RWPE2 (cell line): Measurements from ENCODE around the gene MGAT2.
A peak's percentile ranks its signal among the peaks of the same experiment; 100 is the strongest.
"Not testable (repeated sequence)": the region's sequence is repeated elsewhere in the genome, so short reads cannot be mapped to it uniquely, and the experiment has no call there.

Source experiments
- ATAC-seq: fragments of 200-7000 bp; cut with Tn5 transposase; 3 replicates; pipeline ENCODE4 v1.9.1; 2021; ENCODE audit warnings: low read depth
- DNase-seq: peaks from one replicate; pipeline ENCODE4 v3.0.0-alpha.2; 2020; ENCODE audit warnings: low spot score
- H3K27ac ChIP-seq: fragments of 450-650 bp; 2 replicates; pipeline ENCODE4 v1.5.1; 2017; ENCODE audit warnings: mild to moderate bottlenecking; ENCODE audit not compliant: poor library complexity, severe bottlenecking
- H3K27me3 ChIP-seq: fragments of 250-450 bp; sonication (Bioruptor Pico); 2 replicates; pipeline ENCODE4 v1.5.1; 2021; ENCODE audit warnings: mild to moderate bottlenecking, moderate library complexity; ENCODE audit not compliant: insufficient read depth, poor library complexity, severe bottlenecking
- H3K36me3 ChIP-seq: fragments of 250-450 bp; sonication (Bioruptor Pico); 2 replicates; pipeline ENCODE4 v1.5.1; 2020; ENCODE audit warnings: low read depth, mild to moderate bottlenecking, moderate library complexity
- H3K4me1 ChIP-seq: fragments of 250-450 bp; sonication (Bioruptor Pico); 2 replicates; pipeline ENCODE4 v1.5.1; 2021; ENCODE audit warnings: mild to moderate bottlenecking, moderate library complexity; ENCODE audit not compliant: insufficient read depth, poor library complexity, severe bottlenecking
- H3K4me3 ChIP-seq: fragments of 250-450 bp; sonication (Bioruptor Pico); 2 replicates; pipeline ENCODE4 v1.5.1; 2021; ENCODE audit warnings: mild to moderate bottlenecking, moderate library complexity; ENCODE audit not compliant: severe bottlenecking
- H3K9me3 ChIP-seq: fragments of 250-450 bp; sonication (Bioruptor Pico); 2 replicates; pipeline ENCODE4 v1.5.1; 2021; ENCODE audit warnings: mild to moderate bottlenecking, moderate library complexity; ENCODE audit not compliant: severe bottlenecking
- CTCF ChIP-seq: fragments of 450-650 bp; IDR thresholded peaks from one replicate; pipeline ENCODE4 v1.5.1; 2017; ENCODE audit warnings: mild to moderate bottlenecking, moderate library complexity; ENCODE audit not compliant: poor library complexity, severe bottlenecking

MGAT2 gene

GRCh38 chr14:49612251-49612650 lies 8.3 kb upstream of the MGAT2 start:
- no peaks in the 10 kb centered on the region for H3K9me3 ChIP-seq
- TF ChIP-seq CTCF = no peak
- no peak overlapping the region for H3K27ac ChIP-seq
- DNase-seq (no peak), ATAC-seq (no peak)
- peaks cover 4% of the 10 kb centered on the region for H3K4me1 ChIP-seq
- H3K4me3 ChIP-seq = no peak overlapping the region
- H3K27me3 ChIP-seq = no peaks in the 10 kb centered on the region
- peaks cover 59% of the 10 kb centered on the region for H3K36me3 ChIP-seq

- no peak for DNase-seq
- no peak for TF ChIP-seq CTCF
- no peaks in the 10 kb centered on the region for H3K27me3 ChIP-seq
- peaks cover 8% of the 10 kb centered on the region for H3K4me1 ChIP-seq
- no peaks in the 10 kb centered on the region for H3K9me3 ChIP-seq
- H3K36me3 ChIP-seq = peaks cover 59% of the 10 kb centered on the region
- no peak for ATAC-seq
- no peak overlapping the region for H3K4me3 ChIP-seq
- H3K27ac ChIP-seq = no peak overlapping the region
Measured at GRCh38 chr14:49612671-49613070, 7.9 kb upstream of the MGAT2 start.

- Histone ChIP-seq H3K9me3 (no peaks in the 10 kb centered on the region), H3K4me1 (peaks cover 16% of the 10 kb centered on the region), H3K27me3 (no peaks in the 10 kb centered on the region), H3K4me3 (no peak overlapping the region), H3K27ac (no peak overlapping the region), H3K36me3 (peaks cover 69% of the 10 kb centered on the region)
- DNase-seq (no peak), ATAC-seq (no peak)
- no peak for TF ChIP-seq CTCF
Measured at GRCh38 chr14:49614196-49614595, 6.4 kb upstream of the MGAT2 start.

- Histone ChIP-seq H3K27ac (peak overlapping the region; percentile 10), H3K4me1 (peaks cover 16% of the 10 kb centered on the region), H3K27me3 (no peaks in the 10 kb centered on the region), H3K9me3 (no peaks in the 10 kb centered on the region), H3K36me3 (peaks cover 70% of the 10 kb centered on the region), H3K4me3 (no peak overlapping the region)
- ATAC-seq = no peak
- no peak for DNase-seq
- no peak for TF ChIP-seq CTCF
Measured at GRCh38 chr14:49615776-49616175, 4.8 kb upstream of the MGAT2 start.

GRCh38 chr14:49617852-49618519 lies 2.6 kb upstream of the MGAT2 start:
- ATAC-seq (no peak), DNase-seq (no peak)
- peaks cover 18% of the 10 kb centered on the region for H3K4me1 ChIP-seq
- H3K36me3 ChIP-seq = peaks cover 56% of the 10 kb centered on the region
- no peaks in the 10 kb centered on the region for H3K9me3 ChIP-seq
- H3K27ac ChIP-seq = peak overlapping the region; percentile 81
- no peak for TF ChIP-seq CTCF
- no peak overlapping the region for H3K4me3 ChIP-seq
- H3K27me3 ChIP-seq = no peaks in the 10 kb centered on the region

GRCh38 chr14:49619273-49619672 lies 1.3 kb upstream of the MGAT2 start:
- Histone ChIP-seq H3K4me3 (peak overlapping the region; percentile 76), H3K4me1 (peaks cover 30% of the 10 kb centered on the region), H3K36me3 (peaks cover 58% of the 10 kb centered on the region), H3K27ac (peak overlapping the region; percentile 81)
- not testable (repeated sequence) for DNase-seq, ATAC-seq, H3K9me3 ChIP-seq, H3K27me3 ChIP-seq
